C4-2B (cell line): ENCODE data around the gene TNFSF12.

Experiments used
- CTCF ChIP-seq: fragments of 450-650 bp; conservative IDR thresholded peaks from 2 replicates; pipeline ENCODE4 v1.5.1; 2017; ENCODE audit warnings: mild to moderate bottlenecking
- ZFX ChIP-seq: fragments of 450-650 bp; IDR thresholded peaks from 2 replicates; pipeline ENCODE4 v1.6.1; 2017

DNA sequence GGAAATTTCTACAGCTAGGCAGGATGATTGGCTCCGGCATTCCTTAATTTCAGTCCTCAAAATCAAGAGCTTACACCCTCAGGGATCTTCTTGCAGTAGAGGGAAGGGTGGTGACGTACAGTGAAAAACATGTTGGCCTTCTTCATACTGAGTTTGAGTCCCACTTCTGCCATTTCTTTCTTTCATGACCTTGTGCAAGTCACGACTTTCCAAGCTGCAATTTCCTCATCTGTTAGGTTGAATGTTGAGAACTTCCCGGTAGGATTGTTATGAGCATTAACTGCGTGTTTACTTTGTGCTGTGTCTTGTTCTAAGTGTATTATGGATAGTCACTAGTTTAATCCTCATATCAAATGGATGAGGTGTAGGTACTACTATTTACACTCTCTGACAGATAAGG, 20.7 kb downstream of the TNFSF12 start:
- TF ChIP-seq CTCF (no peak), ZFX (no peak)
